Measurements from ENCODE around the gene HNF1A.

DNA sequence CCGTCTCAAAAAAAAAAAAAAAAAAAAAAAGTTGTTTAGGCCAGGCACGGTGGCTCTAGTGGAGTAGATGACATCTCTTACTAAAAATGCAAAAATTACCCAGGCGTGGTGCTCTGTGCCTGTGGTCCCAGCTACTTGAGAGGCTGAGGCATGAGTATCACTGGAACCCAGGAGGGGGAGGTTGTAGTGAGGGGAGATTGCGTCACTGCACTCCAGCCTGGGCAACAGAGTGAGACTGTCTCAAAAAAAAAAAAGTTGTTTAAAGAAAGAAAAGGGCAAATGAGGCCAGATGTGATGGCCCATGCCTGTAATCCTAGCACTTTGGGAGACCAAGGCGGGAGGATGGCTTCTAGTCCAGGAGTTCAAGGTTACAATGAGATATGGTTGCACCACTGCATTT, 37.5 kb upstream of the HNF1A start:
- TF ChIP-seq, protein P1, sequence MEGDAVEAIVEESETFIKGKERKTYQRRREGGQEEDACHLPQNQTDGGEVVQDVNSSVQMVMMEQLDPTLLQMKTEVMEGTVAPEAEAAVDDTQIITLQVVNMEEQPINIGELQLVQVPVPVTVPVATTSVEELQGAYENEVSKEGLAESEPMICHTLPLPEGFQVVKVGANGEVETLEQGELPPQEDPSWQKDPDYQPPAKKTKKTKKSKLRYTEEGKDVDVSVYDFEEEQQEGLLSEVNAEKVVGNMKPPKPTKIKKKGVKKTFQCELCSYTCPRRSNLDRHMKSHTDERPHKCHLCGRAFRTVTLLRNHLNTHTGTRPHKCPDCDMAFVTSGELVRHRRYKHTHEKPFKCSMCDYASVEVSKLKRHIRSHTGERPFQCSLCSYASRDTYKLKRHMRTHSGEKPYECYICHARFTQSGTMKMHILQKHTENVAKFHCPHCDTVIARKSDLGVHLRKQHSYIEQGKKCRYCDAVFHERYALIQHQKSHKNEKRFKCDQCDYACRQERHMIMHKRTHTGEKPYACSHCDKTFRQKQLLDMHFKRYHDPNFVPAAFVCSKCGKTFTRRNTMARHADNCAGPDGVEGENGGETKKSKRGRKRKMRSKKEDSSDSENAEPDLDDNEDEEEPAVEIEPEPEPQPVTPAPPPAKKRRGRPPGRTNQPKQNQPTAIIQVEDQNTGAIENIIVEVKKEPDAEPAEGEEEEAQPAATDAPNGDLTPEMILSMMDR (conservative IDR thresholded peaks at IDR 0.05; ENCODE audit: low read length): no peak
- no peak for TF ChIP-seq EZH2phosphoT487 (IDR thresholded peaks at IDR 0.05; ENCODE audit: borderline replicate concordance)
